ENCODE results near the gene HJURP.

The HJURP gene

DNA sequence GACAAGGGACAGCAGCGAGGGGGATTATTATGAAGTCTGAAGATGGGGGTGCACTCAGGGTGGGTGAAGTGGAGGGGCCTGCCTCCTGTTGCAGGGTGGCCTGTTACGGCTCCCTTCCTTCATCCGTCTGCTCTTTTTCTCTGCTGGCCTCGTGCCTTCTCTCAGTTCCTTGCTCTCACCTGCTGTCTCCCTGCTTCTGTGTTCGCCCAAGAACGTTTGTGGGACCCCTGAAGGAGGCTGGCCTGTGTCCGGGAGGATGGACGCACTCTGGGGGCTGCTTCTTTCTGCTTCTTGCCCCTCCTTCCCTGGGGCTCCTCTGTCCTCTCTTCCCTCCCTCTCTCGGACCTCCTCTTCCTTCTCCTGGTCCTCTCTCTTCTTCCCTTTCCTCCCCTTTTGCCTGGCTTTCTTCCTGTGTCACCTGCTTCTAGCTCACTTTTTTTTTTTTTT, 62.4 kb downstream of the HJURP start:
- no peak for FAIRE-seq

DNA sequence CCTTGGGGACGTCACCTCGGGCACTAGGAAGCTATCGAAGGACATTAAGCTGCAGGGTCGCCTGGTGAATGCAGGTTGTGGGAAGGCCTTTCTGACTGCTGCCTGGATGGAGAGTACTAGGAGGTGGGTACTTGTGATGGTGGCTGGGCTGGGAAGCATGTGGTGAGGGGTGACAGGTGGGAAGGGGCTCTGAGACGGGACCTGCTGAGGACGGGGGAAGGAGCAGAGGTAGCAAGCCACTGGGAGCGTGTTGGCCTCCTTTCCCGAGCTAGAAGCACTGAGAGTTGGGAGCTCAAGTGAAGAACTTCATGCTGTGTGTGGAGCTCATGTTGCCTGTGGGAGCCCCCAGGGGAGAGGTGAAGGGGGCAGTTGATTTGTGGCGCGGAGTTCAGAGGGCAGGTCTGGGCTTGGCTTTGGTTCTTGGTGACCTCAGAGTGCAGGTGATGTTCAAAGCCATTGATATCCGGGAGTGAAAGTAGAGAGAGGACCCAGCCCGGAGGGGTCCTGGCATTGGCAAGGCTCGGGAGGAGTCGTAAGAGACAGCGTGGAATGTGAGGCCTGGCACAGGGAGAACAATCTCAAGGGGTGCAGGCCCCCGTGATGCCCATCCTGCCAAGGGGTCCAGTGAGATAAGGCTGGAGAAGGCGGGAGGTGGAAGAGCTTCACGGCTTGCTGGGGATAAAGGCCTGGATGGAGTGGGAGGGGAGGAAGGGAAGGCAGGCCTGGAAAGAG, 63.0 kb downstream of the HJURP start:
- no peak for FAIRE-seq

GRCh38 chr2:233789554-233789953, 64.8 kb downstream of the HJURP start:
- FAIRE-seq, result no peak

Measured in G401.6 (cell line).